ENCODE measurements around the gene TNFRSF11A. TPM values are rescaled to one million over a fixed set of nuclear protein-coding genes. Genes with fewer than 3 reads are reported as not detected.

The TNFRSF11A gene
- polyA plus RNA-seq, 1 experiment, result 0.06 TPM

DNA sequence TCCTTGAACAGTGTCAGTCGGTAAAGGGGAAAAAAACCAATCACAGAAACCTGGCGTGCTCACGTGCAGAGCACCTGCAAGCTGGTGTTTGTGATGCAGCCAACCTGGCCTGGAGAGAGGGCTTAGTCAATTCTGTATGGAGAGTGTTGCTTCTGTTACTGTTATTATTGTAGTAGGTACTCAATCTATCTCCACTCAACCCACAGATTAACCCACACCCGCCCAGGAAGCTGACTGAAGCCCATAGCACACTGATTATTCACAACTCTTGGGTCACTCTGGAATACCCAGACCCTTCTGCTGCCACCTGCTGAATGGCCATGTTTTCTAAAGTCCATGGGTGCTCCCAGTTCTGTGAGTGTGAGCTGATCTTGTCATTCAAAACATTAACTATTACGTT lies 53.9 kb downstream of the TNFRSF11A start:
- CTCF ChIA-PET, result no interaction called here
- POLR2A ChIA-PET, result no interaction called here
- no peak for DNase-seq (ENCODE audit: low read depth)
- TF ChIP-seq, protein P1, sequence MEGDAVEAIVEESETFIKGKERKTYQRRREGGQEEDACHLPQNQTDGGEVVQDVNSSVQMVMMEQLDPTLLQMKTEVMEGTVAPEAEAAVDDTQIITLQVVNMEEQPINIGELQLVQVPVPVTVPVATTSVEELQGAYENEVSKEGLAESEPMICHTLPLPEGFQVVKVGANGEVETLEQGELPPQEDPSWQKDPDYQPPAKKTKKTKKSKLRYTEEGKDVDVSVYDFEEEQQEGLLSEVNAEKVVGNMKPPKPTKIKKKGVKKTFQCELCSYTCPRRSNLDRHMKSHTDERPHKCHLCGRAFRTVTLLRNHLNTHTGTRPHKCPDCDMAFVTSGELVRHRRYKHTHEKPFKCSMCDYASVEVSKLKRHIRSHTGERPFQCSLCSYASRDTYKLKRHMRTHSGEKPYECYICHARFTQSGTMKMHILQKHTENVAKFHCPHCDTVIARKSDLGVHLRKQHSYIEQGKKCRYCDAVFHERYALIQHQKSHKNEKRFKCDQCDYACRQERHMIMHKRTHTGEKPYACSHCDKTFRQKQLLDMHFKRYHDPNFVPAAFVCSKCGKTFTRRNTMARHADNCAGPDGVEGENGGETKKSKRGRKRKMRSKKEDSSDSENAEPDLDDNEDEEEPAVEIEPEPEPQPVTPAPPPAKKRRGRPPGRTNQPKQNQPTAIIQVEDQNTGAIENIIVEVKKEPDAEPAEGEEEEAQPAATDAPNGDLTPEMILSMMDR (IDR thresholded peaks at IDR 0.05; ENCODE audit: insufficient read depth, low read depth, low read length), result no peak
- Histone ChIP-seq H3K4me3 (ENCODE audit: low read depth, low read length) (no peak overlapping the region), H3K36me3 (ENCODE audit: control insufficient read depth, insufficient read depth, low read length) (no peaks in the 10 kb centered on the region), H3K27me3 (ENCODE audit: control insufficient read depth, insufficient read depth, low read length) (no peaks in the 10 kb centered on the region)

DNA sequence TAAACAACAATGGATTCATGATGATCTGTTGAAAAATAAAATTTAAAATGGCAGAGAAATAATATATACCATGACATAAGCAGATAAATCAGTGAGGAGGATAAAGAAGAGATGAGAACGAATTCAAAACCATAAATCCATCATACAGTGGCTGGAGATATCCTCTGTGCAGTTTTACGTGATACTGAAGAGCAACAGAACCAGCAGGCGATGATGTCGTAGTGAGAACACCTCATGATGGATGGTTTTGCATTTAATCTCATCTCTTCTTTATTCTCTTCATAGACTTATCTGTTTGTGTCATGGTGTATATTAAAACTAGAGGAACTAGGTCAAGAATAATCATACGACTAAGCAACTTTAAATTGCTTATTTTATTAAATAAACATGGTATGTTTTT lies 56.3 kb downstream of the TNFRSF11A start:
- H3K27me3 ChIP-seq (ENCODE audit: control insufficient read depth, insufficient read depth, low read length), result no peaks in the 10 kb centered on the region; the same call in none of the 2 replicates
- ChIA-PET POLR2A (no interaction called here), CTCF (no interaction called here)
- DNase-seq (ENCODE audit: low read depth), result no peak
- no peak overlapping the region for H3K4me3 ChIP-seq (ENCODE audit: low read depth, low read length)
- no peaks in the 10 kb centered on the region for H3K36me3 ChIP-seq (ENCODE audit: control insufficient read depth, insufficient read depth, low read length)
- TF ChIP-seq, protein P1 (IDR thresholded peaks at IDR 0.05; ENCODE audit: insufficient read depth, low read depth, low read length), result no peak

DNA sequence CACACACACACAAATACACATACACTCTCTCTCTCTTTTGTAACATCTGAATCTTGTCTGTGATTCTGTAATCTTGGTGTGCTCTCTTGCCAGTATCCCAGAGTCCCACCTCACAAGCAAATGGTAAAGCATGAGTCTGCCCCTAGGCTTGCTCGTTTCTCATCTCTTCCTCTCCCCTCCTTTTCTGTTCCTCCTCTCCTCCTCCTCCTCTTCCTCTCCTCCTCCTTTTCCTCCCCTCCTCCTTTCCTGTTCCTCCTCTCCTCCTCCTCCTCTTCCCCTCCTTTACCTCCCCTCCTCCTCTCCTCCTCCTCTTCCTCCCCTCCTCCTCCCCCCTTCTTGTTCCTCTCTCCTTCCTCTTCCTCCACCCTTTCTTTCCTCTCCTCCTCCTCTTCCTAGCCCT lies 59.0 kb downstream of the TNFRSF11A start:
- POLR2A ChIA-PET, result no interaction called here

GRCh38 chr18:62384610-62385097 lies 59.5 kb downstream of the TNFRSF11A start:
- Histone ChIP-seq H3K27me3 (ENCODE audit: control insufficient read depth, insufficient read depth, low read length) (no peaks in the 10 kb centered on the region; the same call in none of the 2 replicates), H3K36me3 (ENCODE audit: control insufficient read depth, insufficient read depth, low read length) (no peaks in the 10 kb centered on the region), H3K4me3 (ENCODE audit: low read depth, low read length) (peak overlapping the region; percentile 28)
- no peak for DNase-seq (ENCODE audit: low read depth)
- TF ChIP-seq, protein P1 (IDR thresholded peaks at IDR 0.05; ENCODE audit: insufficient read depth, low read depth, low read length), result no peak
- CTCF ChIA-PET, result no interaction called here
- POLR2A ChIA-PET, result no interaction called here

More for the DNA sequence above, 59.0 kb downstream of the TNFRSF11A start:
- DNase-seq (ENCODE audit: low read depth), result no peak
- TF ChIP-seq, protein P1 (IDR thresholded peaks at IDR 0.05; ENCODE audit: insufficient read depth, low read depth, low read length), result no peak
- CTCF ChIA-PET, result no interaction called here
- Histone ChIP-seq H3K4me3 (ENCODE audit: low read depth, low read length) (no peak overlapping the region; the same call in 1 of the 2 replicates), H3K27me3 (ENCODE audit: control insufficient read depth, insufficient read depth, low read length) (no peaks in the 10 kb centered on the region; the same call in none of the 2 replicates), H3K36me3 (ENCODE audit: control insufficient read depth, insufficient read depth, low read length) (no peaks in the 10 kb centered on the region)

DNA sequence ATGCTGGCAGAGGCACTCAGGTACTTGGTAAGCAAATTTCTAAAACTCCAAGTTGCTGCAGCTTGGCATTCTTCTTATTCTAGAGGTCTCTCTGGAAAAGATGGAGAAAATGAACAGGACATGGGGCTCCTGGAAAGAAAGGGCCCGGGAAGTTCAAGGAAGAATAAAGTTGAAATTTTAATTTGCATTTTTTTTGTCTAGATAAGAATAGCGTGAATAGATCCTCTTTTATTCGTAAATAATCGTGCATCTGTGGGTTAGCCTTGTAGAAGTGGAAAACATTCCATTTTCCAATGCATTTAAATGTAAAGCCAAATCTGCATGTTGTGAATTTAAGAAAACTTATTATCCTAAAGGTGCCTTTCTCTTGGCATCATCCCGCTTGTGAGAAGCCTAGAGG lies 61.0 kb downstream of the TNFRSF11A start:
- CTCF ChIA-PET, result interaction anchor here (1.4 kb wide), 1 partner anchor 40 kb away, joined by 3 read pairs; no protein-coding TSS in a partner anchor
- no peaks in the 10 kb centered on the region; the same call in none of the 2 replicates for H3K27me3 ChIP-seq (ENCODE audit: control insufficient read depth, insufficient read depth, low read length)
- H3K36me3 ChIP-seq (ENCODE audit: control insufficient read depth, insufficient read depth, low read length), result no peaks in the 10 kb centered on the region
- no peak overlapping the region for H3K4me3 ChIP-seq (ENCODE audit: low read depth, low read length)
- DNase-seq (ENCODE audit: low read depth), result no peak
- POLR2A ChIA-PET, result no interaction called here
- TF ChIP-seq, protein P1 (IDR thresholded peaks at IDR 0.05; ENCODE audit: insufficient read depth, low read depth, low read length), result no peak
